ENCODE data around the gene FMN2.

FMN2 gene

DNA sequence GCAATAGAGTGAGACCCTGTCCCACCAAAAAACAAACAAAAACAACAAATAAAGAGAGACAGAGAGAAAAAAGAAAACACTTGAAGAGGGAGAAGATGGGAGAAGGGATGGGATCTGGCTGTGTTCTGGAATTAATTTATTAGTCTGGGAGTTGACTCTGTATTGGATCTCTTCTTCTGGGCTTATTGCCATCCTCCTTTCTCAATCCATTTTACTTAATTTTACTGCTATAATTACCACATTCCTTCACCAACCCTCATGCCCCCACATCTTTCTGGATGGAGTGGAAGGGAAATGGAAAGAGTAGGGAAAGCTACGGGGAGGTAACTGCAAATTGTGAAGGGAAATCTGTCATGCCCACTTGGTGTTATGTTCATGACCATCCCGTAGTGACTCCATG is 42.9 kb downstream of the FMN2 start:
- in situ Hi-C loops (cut with MboI; ENCODE audit: low sequenced_read_pairs), result no loop called here
- Histone ChIP-seq H3K4me3 (no peak overlapping the region), H3K36me3 (replicated peaks) (no peaks in the 10 kb centered on the region), H3K4me1 (no peaks in the 10 kb centered on the region), H3K9me3 (no peaks in the 10 kb centered on the region), H3K27me3 (ENCODE audit: low read depth) (no peaks in the 10 kb centered on the region)
- no peak for DNase-seq (ENCODE audit: low spot score in 2 of 2)

DNA sequence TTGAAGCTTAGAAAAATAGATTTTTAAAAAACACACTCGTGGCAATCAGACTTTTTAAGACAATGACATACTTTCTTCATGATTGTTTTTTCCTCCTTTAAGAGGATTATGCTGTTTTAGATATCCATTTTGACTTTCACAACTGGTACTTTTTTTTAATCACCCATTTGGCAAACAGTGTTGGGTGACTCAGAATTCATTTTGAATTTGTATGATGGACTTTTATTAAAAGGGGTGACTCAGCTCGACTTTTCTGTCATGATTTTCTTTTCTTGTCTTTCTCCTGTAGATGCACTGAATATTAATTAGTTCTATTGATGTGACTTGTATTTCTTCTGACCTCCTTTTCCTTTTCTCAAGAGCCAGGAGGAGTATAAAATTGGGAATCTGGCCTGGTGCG is 44.7 kb downstream of the FMN2 start:
- Histone ChIP-seq H3K9me3 (no peaks in the 10 kb centered on the region), H3K4me1 (no peaks in the 10 kb centered on the region), H3K36me3 (replicated peaks) (no peaks in the 10 kb centered on the region), H3K27me3 (ENCODE audit: low read depth) (no peaks in the 10 kb centered on the region), H3K4me3 (no peak overlapping the region)
- DNase-seq (ENCODE audit: low spot score in 2 of 2), result no peak
- in situ Hi-C loops (cut with MboI; ENCODE audit: low sequenced_read_pairs), result no loop called here

DNA sequence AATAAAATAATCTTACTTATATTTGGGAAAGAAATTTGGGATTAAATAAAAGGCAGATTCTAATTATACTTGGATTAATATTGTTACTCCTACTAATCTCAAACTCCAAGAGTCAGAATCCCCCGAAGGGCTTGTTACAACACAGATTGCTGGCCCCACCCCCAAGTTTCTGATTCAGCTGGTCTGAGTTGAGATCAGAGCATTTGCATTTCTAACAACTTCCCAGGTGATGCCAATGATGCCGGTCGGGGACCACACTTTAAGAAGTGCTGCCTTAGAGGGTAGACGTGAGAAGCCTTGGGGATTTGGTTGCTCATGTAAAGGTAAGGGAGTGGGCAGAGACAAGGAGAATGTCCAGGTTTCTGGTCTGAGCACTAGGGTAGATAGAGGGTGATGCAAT is 47.2 kb downstream of the FMN2 start:
- Histone ChIP-seq H3K9me3 (no peaks in the 10 kb centered on the region), H3K4me1 (no peaks in the 10 kb centered on the region), H3K36me3 (replicated peaks) (no peaks in the 10 kb centered on the region), H3K4me3 (no peak overlapping the region), H3K27me3 (ENCODE audit: low read depth) (no peaks in the 10 kb centered on the region)
- in situ Hi-C loops (cut with MboI; ENCODE audit: low sequenced_read_pairs), result no loop called here
- no peak for DNase-seq (ENCODE audit: low spot score in 2 of 2)

DNA sequence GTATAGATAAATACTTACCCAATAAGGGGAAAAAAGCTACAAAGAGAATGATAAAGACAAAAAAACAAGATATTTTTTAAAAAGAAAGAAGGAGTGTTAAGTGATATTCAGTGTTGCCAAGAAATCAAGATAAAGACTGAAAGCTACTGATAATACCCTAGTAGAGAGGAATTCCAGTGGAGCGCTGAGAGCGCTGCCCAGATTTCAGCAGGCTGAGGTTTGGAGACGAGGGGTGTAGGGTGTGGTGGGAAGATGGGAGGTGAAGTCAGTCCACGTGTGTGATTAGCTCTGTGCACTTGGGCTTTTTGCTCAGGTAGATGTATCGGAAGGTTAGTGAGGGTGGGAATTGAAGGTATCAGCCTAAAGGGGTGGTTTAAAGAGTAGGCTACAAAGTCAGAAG is 47.8 kb downstream of the FMN2 start:
- Histone ChIP-seq H3K9me3 (no peaks in the 10 kb centered on the region), H3K27me3 (ENCODE audit: low read depth) (no peaks in the 10 kb centered on the region), H3K4me1 (no peaks in the 10 kb centered on the region), H3K36me3 (replicated peaks) (no peaks in the 10 kb centered on the region), H3K4me3 (no peak overlapping the region)
- DNase-seq (ENCODE audit: low spot score in 2 of 2), result no peak
- in situ Hi-C loops (cut with MboI; ENCODE audit: low sequenced_read_pairs), result no loop called here

DNA sequence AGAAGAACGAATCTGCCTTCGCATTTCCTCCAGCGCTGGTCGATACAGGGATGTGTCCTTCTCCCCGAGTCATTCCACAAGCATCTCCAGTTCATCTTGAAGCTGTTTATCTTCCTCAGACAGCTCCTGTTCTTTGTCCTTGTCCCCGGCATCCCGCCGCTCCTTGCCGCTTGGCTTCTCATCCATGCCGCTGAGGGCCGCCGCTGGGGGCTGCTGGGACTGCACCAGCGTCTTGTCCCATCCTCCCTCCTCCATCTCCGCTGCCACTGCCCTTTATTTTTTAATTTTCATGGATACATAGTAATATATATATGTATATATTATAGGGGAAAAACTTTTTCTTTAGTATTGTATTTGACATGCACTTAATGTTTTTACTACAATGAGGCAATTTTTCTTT is 53.4 kb downstream of the FMN2 start:
- no peak overlapping the region for H3K4me3 ChIP-seq
- no peaks in the 10 kb centered on the region for H3K36me3 ChIP-seq (replicated peaks)
- H3K4me1 ChIP-seq, result no peaks in the 10 kb centered on the region
- no peaks in the 10 kb centered on the region for H3K9me3 ChIP-seq
- in situ Hi-C loops (cut with MboI; ENCODE audit: low sequenced_read_pairs), result no loop called here
- no peaks in the 10 kb centered on the region for H3K27me3 ChIP-seq (ENCODE audit: low read depth)
- no peak for DNase-seq (ENCODE audit: low spot score in 2 of 2)

DNA sequence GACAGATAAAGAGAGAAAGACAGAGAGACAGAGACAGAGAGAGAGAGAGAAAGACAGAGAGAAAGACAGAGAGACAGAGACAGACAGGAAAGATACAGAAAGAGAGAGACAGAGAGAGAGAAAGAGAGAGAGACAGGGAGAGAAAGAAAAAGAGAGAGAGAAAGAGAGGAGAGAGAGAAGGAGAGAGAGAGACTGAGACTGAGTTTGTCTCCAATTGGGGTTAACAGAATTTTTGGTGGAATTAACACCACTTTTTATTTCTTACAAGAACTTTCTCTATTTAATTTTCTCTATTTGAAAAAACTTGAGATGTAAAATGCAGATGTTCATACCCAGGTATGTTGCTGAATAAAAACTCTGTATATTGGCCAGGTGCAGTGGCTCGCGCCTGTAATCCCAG is 56.6 kb downstream of the FMN2 start:
- DNase-seq (ENCODE audit: low spot score in 2 of 2), result no peak
- in situ Hi-C loops (cut with MboI; ENCODE audit: low sequenced_read_pairs), result no loop called here
- H3K4me3 ChIP-seq, result no peak overlapping the region

DNA sequence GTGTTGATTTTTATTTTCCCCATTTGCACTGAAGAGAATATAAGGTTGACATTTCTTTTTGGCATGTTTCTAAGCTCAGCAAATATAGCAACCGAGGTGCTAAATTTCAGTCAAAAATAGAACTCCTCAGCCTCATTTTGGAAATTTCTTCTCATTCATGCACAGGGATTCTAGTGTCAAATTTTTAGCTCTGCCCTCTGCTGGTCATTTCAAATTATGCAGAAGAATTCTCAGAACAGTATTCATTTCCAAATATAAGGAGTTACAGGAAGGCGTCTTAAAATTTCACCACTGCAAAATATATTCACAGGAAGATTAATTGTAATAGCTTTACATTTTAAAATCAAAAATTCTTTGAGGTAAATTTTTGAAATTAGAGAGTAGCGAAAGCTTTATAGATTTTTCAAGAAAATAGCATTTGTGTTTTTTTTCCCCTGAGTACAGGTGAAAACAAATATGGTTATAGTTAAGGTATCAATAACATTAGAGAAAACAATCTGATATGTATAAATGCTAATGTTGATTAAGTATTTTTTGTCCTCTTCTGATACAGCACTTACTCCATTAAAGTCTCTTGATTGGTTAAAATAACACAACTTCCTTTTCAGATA is 57.9 kb downstream of the FMN2 start:
- H3K27me3 ChIP-seq (ENCODE audit: low read depth), result no peaks in the 10 kb centered on the region
- no peak overlapping the region for H3K4me3 ChIP-seq
- peak; percentile 24 to 49 for DNase-seq (ENCODE audit: low spot score in 2 of 2)
- no peaks in the 10 kb centered on the region for H3K4me1 ChIP-seq
- H3K9me3 ChIP-seq, result no peaks in the 10 kb centered on the region
- in situ Hi-C loops (cut with MboI; ENCODE audit: low sequenced_read_pairs), result no loop called here
- H3K36me3 ChIP-seq (replicated peaks), result no peaks in the 10 kb centered on the region

More for the DNA sequence above, 56.6 kb downstream of the FMN2 start:
- no peaks in the 10 kb centered on the region for H3K36me3 ChIP-seq (replicated peaks)
- H3K4me1 ChIP-seq, result no peaks in the 10 kb centered on the region
- no peaks in the 10 kb centered on the region for H3K27me3 ChIP-seq (ENCODE audit: low read depth)
- H3K9me3 ChIP-seq, result no peaks in the 10 kb centered on the region

DNA sequence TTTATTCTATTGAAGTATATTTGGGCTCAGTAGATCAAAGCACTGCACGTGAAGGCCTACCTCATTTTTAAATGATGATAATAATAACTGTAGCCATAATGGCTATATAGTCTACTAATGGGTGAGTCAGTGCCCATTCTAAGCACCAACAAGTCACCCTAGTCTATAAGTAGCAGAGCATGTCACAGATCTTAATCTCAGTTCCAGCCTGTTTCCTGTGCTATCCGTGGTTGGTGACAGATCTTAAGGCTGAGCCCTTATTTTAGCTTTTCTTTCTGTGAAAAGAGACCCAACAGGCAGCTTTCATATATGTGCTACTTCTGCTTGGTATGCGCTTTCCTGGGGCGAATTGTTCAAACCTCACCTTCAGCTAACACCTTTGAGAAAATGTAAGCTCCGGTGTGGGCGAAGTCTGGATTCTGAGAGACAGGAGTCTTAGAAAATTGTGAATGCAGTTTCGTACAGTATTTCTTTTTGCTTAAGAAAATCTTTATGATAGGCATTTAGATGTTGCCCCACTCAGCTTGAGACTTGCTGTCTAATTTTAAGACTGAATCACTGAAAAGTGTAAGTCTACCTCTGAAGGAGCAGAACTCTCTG is 59.6 kb downstream of the FMN2 start:
- H3K27me3 ChIP-seq (ENCODE audit: low read depth), result no peaks in the 10 kb centered on the region
- in situ Hi-C loops (cut with MboI; ENCODE audit: low sequenced_read_pairs), result no loop called here

DNA sequence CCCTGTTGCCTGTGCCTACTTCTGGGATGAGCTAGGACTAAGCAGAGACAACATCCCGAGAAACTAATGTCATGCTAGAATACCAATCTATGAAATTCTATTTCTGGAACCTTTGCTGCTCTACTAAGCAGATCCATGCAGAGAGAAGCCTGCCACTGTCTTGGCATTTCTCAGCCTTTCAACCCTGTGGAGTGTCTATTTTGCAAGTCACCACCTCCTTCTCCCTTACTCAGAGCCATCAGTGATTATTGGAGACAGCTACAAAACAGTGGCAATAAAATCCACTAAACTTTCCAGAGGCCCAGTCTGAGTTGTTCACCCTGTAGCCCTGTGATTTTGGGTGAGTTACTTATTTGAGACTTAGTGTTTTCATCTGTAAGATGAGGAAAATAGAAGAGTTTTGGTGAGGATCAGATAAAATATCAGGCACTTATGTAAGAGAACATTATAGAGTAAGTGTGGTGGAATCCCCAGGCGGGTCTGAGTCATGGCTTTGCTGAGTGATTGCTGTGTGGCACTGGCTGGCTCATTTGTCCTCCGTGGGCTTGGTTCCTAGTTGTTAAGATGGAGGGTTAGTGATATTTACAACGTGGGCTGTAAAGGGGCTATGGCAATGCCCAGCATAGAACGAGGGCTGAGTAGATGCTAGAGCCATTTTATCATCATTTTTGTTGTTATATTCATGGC is 61.1 kb downstream of the FMN2 start:
- no peaks in the 10 kb centered on the region for H3K36me3 ChIP-seq (replicated peaks)
- no peaks in the 10 kb centered on the region for H3K27me3 ChIP-seq (ENCODE audit: low read depth)
- in situ Hi-C loops (cut with MboI; ENCODE audit: low sequenced_read_pairs), result no loop called here
- no peaks in the 10 kb centered on the region for H3K9me3 ChIP-seq
- DNase-seq (ENCODE audit: low spot score in 2 of 2), result no peak
- H3K4me3 ChIP-seq, result no peak overlapping the region
- no peaks in the 10 kb centered on the region for H3K4me1 ChIP-seq

More for the DNA sequence above, 59.6 kb downstream of the FMN2 start:
- Histone ChIP-seq H3K36me3 (replicated peaks) (no peaks in the 10 kb centered on the region), H3K4me3 (no peak overlapping the region), H3K4me1 (no peaks in the 10 kb centered on the region), H3K9me3 (no peaks in the 10 kb centered on the region)
- no peak for DNase-seq (ENCODE audit: low spot score in 2 of 2)

DNA sequence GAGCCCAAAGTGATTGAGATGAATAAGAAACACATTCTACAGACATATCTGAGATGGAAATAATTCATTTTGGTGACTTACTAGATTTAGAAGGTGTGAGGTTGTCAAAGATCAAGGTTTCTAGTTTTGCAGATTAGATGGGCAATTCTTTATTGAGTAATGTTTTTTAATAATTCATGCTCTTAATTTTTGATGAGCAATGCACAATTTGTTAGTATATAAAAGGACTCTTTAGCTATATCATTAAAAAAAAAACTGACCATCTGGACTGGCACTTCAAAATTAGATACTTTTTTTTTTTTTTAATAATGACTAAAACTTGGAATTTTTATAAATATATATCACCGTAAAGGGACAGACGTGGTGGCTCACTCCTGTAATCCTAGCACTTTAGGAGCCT is 63.9 kb downstream of the FMN2 start:
- DNase-seq (ENCODE audit: low spot score in 2 of 2), result no peak
- H3K4me1 ChIP-seq, result no peaks in the 10 kb centered on the region
- in situ Hi-C loops (cut with MboI; ENCODE audit: low sequenced_read_pairs), result no loop called here
- no peak overlapping the region for H3K4me3 ChIP-seq
- H3K36me3 ChIP-seq (replicated peaks), result no peaks in the 10 kb centered on the region
- H3K9me3 ChIP-seq, result no peaks in the 10 kb centered on the region
- no peaks in the 10 kb centered on the region for H3K27me3 ChIP-seq (ENCODE audit: low read depth)

DNA sequence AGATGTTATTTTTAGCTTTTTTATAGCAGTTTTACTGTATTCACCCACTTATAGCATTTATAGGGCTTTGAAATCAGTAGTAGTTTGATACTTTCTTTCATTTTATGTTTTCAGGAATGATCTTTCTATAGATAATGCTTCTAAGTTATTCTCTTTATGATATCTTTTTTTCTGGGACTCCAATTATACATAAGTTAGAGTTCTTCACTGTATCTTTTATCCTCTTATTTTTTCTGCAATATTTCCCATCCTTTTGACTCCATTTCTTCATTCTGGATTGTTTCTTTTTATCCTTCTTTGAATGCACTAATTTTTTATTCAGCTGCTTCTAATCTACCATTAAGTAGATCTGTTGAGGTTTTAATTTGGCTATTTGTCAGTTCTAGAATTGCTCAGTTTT is 73.1 kb downstream of the FMN2 start:
- H3K36me3 ChIP-seq (replicated peaks), result no peaks in the 10 kb centered on the region
- in situ Hi-C loops (cut with MboI; ENCODE audit: low sequenced_read_pairs), result no loop called here

DNA sequence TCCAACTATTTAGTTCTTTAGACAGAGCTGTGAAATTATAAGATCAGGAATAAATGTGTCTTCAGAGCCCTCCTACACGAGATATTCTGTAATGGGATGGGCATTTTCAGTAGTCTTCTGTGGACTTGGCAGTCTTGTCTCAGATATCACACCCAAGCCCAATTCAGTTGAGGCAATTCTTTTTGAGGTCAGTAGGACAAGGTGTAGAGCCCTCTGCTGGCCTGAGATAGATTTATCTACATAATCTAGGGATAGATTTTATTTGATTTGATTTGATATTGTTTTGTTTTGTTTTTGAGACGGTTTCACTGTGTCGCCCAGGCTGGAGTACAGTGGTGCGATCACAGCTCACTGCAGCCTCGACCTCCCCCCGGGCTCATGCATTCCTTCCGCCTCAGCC is 77.5 kb downstream of the FMN2 start:
- in situ Hi-C loops (cut with MboI; ENCODE audit: low sequenced_read_pairs), result no loop called here

More for the DNA sequence above, 73.1 kb downstream of the FMN2 start:
- Histone ChIP-seq H3K9me3 (no peaks in the 10 kb centered on the region), H3K4me3 (no peak overlapping the region), H3K27me3 (ENCODE audit: low read depth) (no peaks in the 10 kb centered on the region), H3K4me1 (no peaks in the 10 kb centered on the region)
- DNase-seq (ENCODE audit: low spot score in 2 of 2), result no peak

DNA sequence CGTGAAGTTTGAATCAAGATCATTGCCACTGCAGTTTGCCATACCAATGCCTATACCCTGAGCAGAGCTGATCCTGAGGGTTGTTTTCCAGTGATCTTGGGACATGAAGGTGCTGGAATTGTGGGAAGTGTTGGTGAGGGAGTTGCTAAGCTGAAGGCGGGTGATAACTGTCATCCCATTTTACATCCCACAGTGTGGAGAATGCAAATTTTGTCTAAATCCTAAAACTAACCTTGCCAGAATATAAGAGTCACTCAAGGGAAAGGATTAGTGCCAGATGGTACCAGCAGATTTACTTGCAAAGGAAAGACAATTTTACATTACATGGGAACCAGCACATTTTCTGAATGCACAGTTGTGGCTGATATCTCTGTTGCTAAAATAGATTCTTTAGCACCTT is 78.6 kb downstream of the FMN2 start:
- H3K36me3 ChIP-seq (replicated peaks), result no peaks in the 10 kb centered on the region
- no peaks in the 10 kb centered on the region for H3K9me3 ChIP-seq
- no peak for DNase-seq (ENCODE audit: low spot score in 2 of 2)
- H3K4me1 ChIP-seq, result no peaks in the 10 kb centered on the region
- in situ Hi-C loops (cut with MboI; ENCODE audit: low sequenced_read_pairs), result no loop called here
- no peaks in the 10 kb centered on the region for H3K27me3 ChIP-seq (ENCODE audit: low read depth)
- no peak overlapping the region for H3K4me3 ChIP-seq

More for the DNA sequence above, 77.5 kb downstream of the FMN2 start:
- no peak overlapping the region for H3K4me3 ChIP-seq
- no peaks in the 10 kb centered on the region for H3K4me1 ChIP-seq
- H3K27me3 ChIP-seq (ENCODE audit: low read depth), result no peaks in the 10 kb centered on the region
- peak in 1 of 2 experiments; percentile 9 for DNase-seq (ENCODE audit: low spot score in 2 of 2)
- H3K36me3 ChIP-seq (replicated peaks), result no peaks in the 10 kb centered on the region
- no peaks in the 10 kb centered on the region for H3K9me3 ChIP-seq

DNA sequence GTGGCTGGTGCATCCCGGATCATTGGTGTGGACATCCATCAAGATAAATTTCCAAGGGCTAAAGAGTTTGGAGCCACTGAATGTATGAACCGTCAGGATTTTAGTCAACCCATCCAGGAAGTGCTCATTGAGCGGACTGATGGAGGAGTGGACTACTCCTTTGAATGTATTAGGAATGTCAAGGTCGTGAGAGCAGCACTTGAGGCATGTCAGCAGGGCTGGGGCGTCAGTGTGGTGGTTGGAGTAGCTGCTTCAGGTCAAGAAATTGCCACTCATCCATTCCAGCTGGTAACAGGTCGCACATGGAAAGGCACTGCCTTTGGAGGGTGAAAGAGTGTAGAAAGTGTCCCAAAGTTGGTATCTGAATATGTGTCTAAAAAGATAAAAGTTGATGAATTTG is 79.1 kb downstream of the FMN2 start:
- in situ Hi-C loops (cut with MboI; ENCODE audit: low sequenced_read_pairs), result no loop called here
- Histone ChIP-seq H3K4me1 (no peaks in the 10 kb centered on the region), H3K27me3 (ENCODE audit: low read depth) (no peaks in the 10 kb centered on the region), H3K4me3 (no peak overlapping the region), H3K36me3 (replicated peaks) (no peaks in the 10 kb centered on the region), H3K9me3 (no peaks in the 10 kb centered on the region)
- no peak for DNase-seq (ENCODE audit: low spot score in 2 of 2)

Data from HAP-1 (cell line).